Liver (tissue), 9 donors: ENCODE results near the gene CACNA1B. TPM values are rescaled to one million over a fixed set of nuclear protein-coding genes. Genes with fewer than 3 reads are reported as not detected.

ENCODE experiments used
- DNase-seq: peaks from one replicate; pipeline ENCODE4 v3.0.0-alpha.2; 2017; ENCODE audit warnings: low spot score
- H3K27ac ChIP-seq, 2 donors: one replicate each; pipeline ENCODE4 v1.7.0; 2013; ENCODE audit warnings: inconsistent platforms in 2 of 2, low read length in 2 of 2, control low read depth in 1 of 2, low read depth in 1 of 2, mild to moderate bottlenecking in 1 of 2
- H3K27me3 ChIP-seq, 4 donors: one replicate each; pipeline versions ENCODE4 v1.6.1 to v1.7.0; 2013; ENCODE audit warnings: low read length in 3 of 4, inconsistent platforms in 1 of 4, mild to moderate bottlenecking in 1 of 4, moderate library complexity in 1 of 4; ENCODE audit not compliant: control insufficient read depth in 4 of 4, insufficient read depth in 4 of 4
- H3K36me3 ChIP-seq, 4 donors: one replicate each; pipeline versions ENCODE4 v1.6.1 to v1.7.0; 2013; ENCODE audit warnings: low read length in 3 of 4, mild to moderate bottlenecking in 3 of 4, low read depth in 1 of 4, moderate library complexity in 1 of 4; ENCODE audit not compliant: control insufficient read depth in 4 of 4, insufficient read depth in 3 of 4
- H3K4me1 ChIP-seq, 4 donors: one replicate each; pipeline versions ENCODE4 v1.6.1 to v1.7.0; 2013; ENCODE audit warnings: low read length in 3 of 4, mild to moderate bottlenecking in 3 of 4, moderate library complexity in 1 of 4; ENCODE audit not compliant: control insufficient read depth in 4 of 4, insufficient read depth in 4 of 4
- H3K4me3 ChIP-seq, 3 donors: one replicate each; pipeline versions ENCODE4 v1.6.1 to v1.7.0; 2013; ENCODE audit warnings: low read length in 3 of 3, control low read depth in 1 of 3, low read depth in 1 of 3, mild to moderate bottlenecking in 1 of 3
- H3K9ac ChIP-seq, 2 donors: one replicate each; pipeline ENCODE4 v1.7.0; 2013; ENCODE audit warnings: low read length in 2 of 2, mild to moderate bottlenecking in 2 of 2, moderate library complexity in 2 of 2, control low read depth in 1 of 2, low read depth in 1 of 2
- H3K9me3 ChIP-seq, 4 donors: one replicate each; pipeline versions ENCODE4 v1.6.1 to v1.7.0; 2013; ENCODE audit warnings: low read length in 3 of 4; ENCODE audit not compliant: control insufficient read depth in 4 of 4
- EGR1 ChIP-seq, 2 donors: IDR thresholded peaks; 2 replicates each; pipeline ENCODE4 v1.6.1; 2016 to 2018; ENCODE audit warnings: antibody characterized with exemption in 2 of 2, low read depth in 2 of 2
- FOXA1 ChIP-seq: IDR thresholded peaks from 2 replicates; pipeline ENCODE4 v1.6.1; 2016; ENCODE audit warnings: antibody characterized with exemption
- FOXA2 ChIP-seq: IDR thresholded peaks from 2 replicates; pipeline ENCODE4 v1.6.1; 2016; ENCODE audit warnings: antibody characterized with exemption
- GABPA ChIP-seq, 2 donors: IDR thresholded peaks in 1 of 2; conservative IDR thresholded peaks in 1 of 2; 2 replicates each; pipeline ENCODE4 v1.6.1; 2016; ENCODE audit warnings: antibody characterized with exemption in 2 of 2, mild to moderate bottlenecking in 1 of 2, moderate library complexity in 1 of 2
- HNF4G ChIP-seq: IDR thresholded peaks from 2 replicates; pipeline ENCODE4 v1.6.1; 2016; ENCODE audit warnings: antibody characterized with exemption
- JUND ChIP-seq, 2 donors: IDR thresholded peaks; 2 replicates each; pipeline ENCODE4 v1.6.1; 2016; ENCODE audit warnings: antibody characterized with exemption in 2 of 2
- RAD21 ChIP-seq, 2 donors: IDR thresholded peaks; 2 replicates each; pipeline ENCODE4 v1.6.1; 2016; ENCODE audit warnings: antibody characterized with exemption in 2 of 2, mild to moderate bottlenecking in 2 of 2
- RXRA ChIP-seq, 2 donors: IDR thresholded peaks; 2 replicates each; pipeline ENCODE4 v1.6.1; 2017 to 2018; ENCODE audit warnings: antibody characterized with exemption in 2 of 2, mild to moderate bottlenecking in 1 of 2
- SP1 ChIP-seq: IDR thresholded peaks from 2 replicates; pipeline ENCODE4 v1.6.1; 2018; ENCODE audit warnings: antibody characterized with exemption, mild to moderate bottlenecking
- TAF1 ChIP-seq: conservative IDR thresholded peaks from 2 replicates; pipeline ENCODE4 v1.6.1; 2016; ENCODE audit warnings: antibody characterized with exemption, mild to moderate bottlenecking
- YY1 ChIP-seq: IDR thresholded peaks from 2 replicates; pipeline ENCODE4 v1.6.1; 2016; ENCODE audit warnings: antibody characterized with exemption, mild to moderate bottlenecking
- ZBTB33 ChIP-seq: IDR thresholded peaks from 2 replicates; pipeline ENCODE4 v1.6.1; 2016; ENCODE audit warnings: antibody characterized with exemption
- WGBS: extraction: QIAGEN DNeasy Blood & Tissue Kit; methylation state at CpG from one replicate; pipeline ENCODE4 v1.1.7; 2013; 5-methylcytosine and 5-hydroxymethylcytosine counted together
- polyA plus RNA-seq, 2 donors: library from polyadenylated mRNA; stranded (reverse) in 1 of 2; unstranded in 1 of 2; fragments of 200-250 nt in 1 of 2; fragments of >200 nt in 1 of 2; fragmentation: Nextera tagmentation in 1 of 2; extraction: Ambion mirVana in 1 of 2; gene quantifications; one replicate each; pipeline versions ENCODE4 v1.2.1 to v1.2.3, GENCODE V29; 2013 to 2015
- total RNA-seq, 2 donors: library from RNA; depleted of rRNA; stranded (reverse); fragments of >200 nt; gene quantifications; one replicate each; pipeline ENCODE4 v1.2.3, GENCODE V29; 2014
- TF ChIP-seq, protein P1 (sequence below): IDR thresholded peaks from 2 replicates; pipeline ENCODE4 v1.6.1; 2016; ENCODE audit warnings: antibody characterized with exemption
- TF ChIP-seq, protein P2 (sequence below): IDR thresholded peaks from 2 replicates; pipeline ENCODE4 v1.6.1; 2016; ENCODE audit warnings: antibody characterized with exemption, mild to moderate bottlenecking
- TF ChIP-seq, protein P3 (sequence below): IDR thresholded peaks from 2 replicates; pipeline ENCODE4 v1.6.1; 2016; ENCODE audit warnings: antibody characterized with exemption
- donor health status: healthy.
- donor health status: healthy.
- donor health status: healthy.
- donor health status: healthy.
- donor health status: healthy.

Gene CACNA1B
- total and polyA plus RNA-seq, 4 donors = under 0.01 to 0.05 TPM; not detected in 2

DNA sequence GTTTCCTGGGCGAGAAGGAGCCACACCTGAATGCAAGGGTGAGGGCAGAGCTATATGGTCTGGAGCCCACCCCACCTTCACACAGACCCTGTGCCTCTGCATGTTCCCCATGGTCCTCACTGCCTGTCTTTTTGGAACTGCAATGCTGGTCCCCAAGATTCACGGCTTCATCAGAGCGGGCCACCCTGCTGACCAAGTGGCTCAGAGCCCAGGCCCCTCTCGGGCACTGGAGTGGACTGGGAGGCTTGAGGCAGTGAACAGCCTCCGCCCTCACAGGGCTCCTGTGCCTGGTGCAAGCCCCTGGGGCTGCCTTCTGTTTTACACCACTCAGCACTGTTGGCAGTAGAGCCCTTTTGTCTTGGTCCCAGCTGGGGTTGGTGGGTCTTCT is 143.2 kb downstream of the CACNA1B start:
- Histone ChIP-seq H3K9ac (no peak overlapping the region), H3K27me3 (peaks cover 0 to 9% (median 2%) of the 10 kb centered on the region in 4 donors), H3K36me3 (no peaks in the 10 kb centered on the region), H3K4me3 (no peak overlapping the region), H3K4me1 (peaks cover 0 to 8% (median 3%) of the 10 kb centered on the region in 4 donors), H3K27ac (no peak overlapping the region), H3K9me3 (no peaks in the 10 kb centered on the region)
- TF ChIP-seq SP1 = no peak
- TF ChIP-seq, protein P1, sequence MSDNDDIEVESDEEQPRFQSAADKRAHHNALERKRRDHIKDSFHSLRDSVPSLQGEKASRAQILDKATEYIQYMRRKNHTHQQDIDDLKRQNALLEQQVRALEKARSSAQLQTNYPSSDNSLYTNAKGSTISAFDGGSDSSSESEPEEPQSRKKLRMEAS = no peak
- no peak for TF ChIP-seq ZBTB33
- no peak for TF ChIP-seq HNF4G
- no peak for TF ChIP-seq RAD21 (IDR thresholded peaks at IDR 0.05)
- no peak for TF ChIP-seq RXRA (IDR thresholded peaks at IDR 0.05)
- no peak for TF ChIP-seq FOXA1
- no peak for TF ChIP-seq YY1
- no peak for TF ChIP-seq JUND (IDR thresholded peaks at IDR 0.05)
- no peak for TF ChIP-seq TAF1
- no peak for TF ChIP-seq GABPA (IDR thresholded peaks at IDR 0.05 in 1 of 2, conservative IDR thresholded peaks at IDR 0.05 in 1 of 2)
- TF ChIP-seq, protein P2, sequence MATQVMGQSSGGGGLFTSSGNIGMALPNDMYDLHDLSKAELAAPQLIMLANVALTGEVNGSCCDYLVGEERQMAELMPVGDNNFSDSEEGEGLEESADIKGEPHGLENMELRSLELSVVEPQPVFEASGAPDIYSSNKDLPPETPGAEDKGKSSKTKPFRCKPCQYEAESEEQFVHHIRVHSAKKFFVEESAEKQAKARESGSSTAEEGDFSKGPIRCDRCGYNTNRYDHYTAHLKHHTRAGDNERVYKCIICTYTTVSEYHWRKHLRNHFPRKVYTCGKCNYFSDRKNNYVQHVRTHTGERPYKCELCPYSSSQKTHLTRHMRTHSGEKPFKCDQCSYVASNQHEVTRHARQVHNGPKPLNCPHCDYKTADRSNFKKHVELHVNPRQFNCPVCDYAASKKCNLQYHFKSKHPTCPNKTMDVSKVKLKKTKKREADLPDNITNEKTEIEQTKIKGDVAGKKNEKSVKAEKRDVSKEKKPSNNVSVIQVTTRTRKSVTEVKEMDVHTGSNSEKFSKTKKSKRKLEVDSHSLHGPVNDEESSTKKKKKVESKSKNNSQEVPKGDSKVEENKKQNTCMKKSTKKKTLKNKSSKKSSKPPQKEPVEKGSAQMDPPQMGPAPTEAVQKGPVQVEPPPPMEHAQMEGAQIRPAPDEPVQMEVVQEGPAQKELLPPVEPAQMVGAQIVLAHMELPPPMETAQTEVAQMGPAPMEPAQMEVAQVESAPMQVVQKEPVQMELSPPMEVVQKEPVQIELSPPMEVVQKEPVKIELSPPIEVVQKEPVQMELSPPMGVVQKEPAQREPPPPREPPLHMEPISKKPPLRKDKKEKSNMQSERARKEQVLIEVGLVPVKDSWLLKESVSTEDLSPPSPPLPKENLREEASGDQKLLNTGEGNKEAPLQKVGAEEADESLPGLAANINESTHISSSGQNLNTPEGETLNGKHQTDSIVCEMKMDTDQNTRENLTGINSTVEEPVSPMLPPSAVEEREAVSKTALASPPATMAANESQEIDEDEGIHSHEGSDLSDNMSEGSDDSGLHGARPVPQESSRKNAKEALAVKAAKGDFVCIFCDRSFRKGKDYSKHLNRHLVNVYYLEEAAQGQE = no peak
- TF ChIP-seq FOXA2 = no peak
- no peak for DNase-seq
- whole genome bisulfite sequencing = 87% methylated on average over 5 of the region's 5 CpGs

GRCh38 chr9:138021251-138022056 is 143.9 kb downstream of the CACNA1B start:
- Histone ChIP-seq H3K36me3 (no peaks in the 10 kb centered on the region), H3K9me3 (no peaks in the 10 kb centered on the region), H3K4me3 (no peak overlapping the region), H3K4me1 (peaks cover 0 to 8% (median 3%) of the 10 kb centered on the region in 4 donors), H3K27ac (no peak overlapping the region), H3K27me3 (peaks cover 0 to 9% (median 3%) of the 10 kb centered on the region in 4 donors), H3K9ac (no peak overlapping the region)
- no peak for TF ChIP-seq GABPA (IDR thresholded peaks at IDR 0.05 in 1 of 2, conservative IDR thresholded peaks at IDR 0.05 in 1 of 2)
- TF ChIP-seq FOXA1 = no peak
- TF ChIP-seq, protein P1 = no peak
- TF ChIP-seq YY1 = no peak
- TF ChIP-seq FOXA2 = no peak
- no peak for TF ChIP-seq RXRA (IDR thresholded peaks at IDR 0.05)
- TF ChIP-seq, protein P2 = no peak
- TF ChIP-seq, protein P3, sequence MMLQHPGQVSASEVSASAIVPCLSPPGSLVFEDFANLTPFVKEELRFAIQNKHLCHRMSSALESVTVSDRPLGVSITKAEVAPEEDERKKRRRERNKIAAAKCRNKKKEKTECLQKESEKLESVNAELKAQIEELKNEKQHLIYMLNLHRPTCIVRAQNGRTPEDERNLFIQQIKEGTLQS = no peak
- TF ChIP-seq RAD21 (IDR thresholded peaks at IDR 0.05) = no peak
- TF ChIP-seq EGR1 (IDR thresholded peaks at IDR 0.05; ENCODE audit: low read depth in 2 of 2) = no peak
- TF ChIP-seq TAF1 = no peak
- TF ChIP-seq JUND (IDR thresholded peaks at IDR 0.05) = no peak
- TF ChIP-seq ZBTB33 = no peak
- no peak for TF ChIP-seq HNF4G
- 87% methylated on average over 15 of the region's 15 CpGs for WGBS
- DNase-seq = no peak
